Ascending aorta (tissue), 2 donors: ENCODE results near the gene TRRAP. TPM values are rescaled to one million over a fixed set of nuclear protein-coding genes. Genes with fewer than 3 reads are reported as not detected.

Source experiments
- DNase-seq, 2 donors: peaks; one replicate each; pipeline ENCODE4 v3.0.0-alpha.2; 2019; ENCODE audit warnings: low spot score in 2 of 2
- H3K27ac ChIP-seq, 2 donors: fragments of 200-600 bp; sonication (generic); one replicate each; pipeline ENCODE4 v1.5.1; 2016 to 2017; ENCODE audit warnings: mild to moderate bottlenecking in 1 of 2
- H3K27me3 ChIP-seq: fragments of 200-600 bp; sonication (generic); one replicate; pipeline ENCODE4 v1.5.1; 2017
- H3K36me3 ChIP-seq, 2 donors: fragments of 200-600 bp; sonication (generic); one replicate each; pipeline ENCODE4 v1.5.1; 2016
- H3K4me1 ChIP-seq, 2 donors: fragments of 200-600 bp; sonication (generic); one replicate each; pipeline ENCODE4 v1.5.1; 2016 to 2017; ENCODE audit warnings: mild to moderate bottlenecking in 1 of 2
- H3K4me3 ChIP-seq, 2 donors: fragments of 200-600 bp; sonication (generic); one replicate each; pipeline ENCODE4 v1.5.1; 2016 to 2017; ENCODE audit warnings: mild to moderate bottlenecking in 1 of 2
- H3K9me3 ChIP-seq, 2 donors: fragments of 200-600 bp; sonication (generic); one replicate each; pipeline ENCODE4 v1.5.1; 2016
- CTCF ChIP-seq, 3 experiments: fragments of 200-600 bp in 2 of 3; fragments of 450-650 bp in 1 of 3; sonication (generic) in 2 of 3; IDR thresholded peaks; one replicate each; pipeline ENCODE4 v1.5.1; 2016 to 2019; ENCODE audit warnings: antibody characterized with exemption in 3 of 3, mild to moderate bottlenecking in 1 of 3, moderate library complexity in 1 of 3
- intact Hi-C: fragments of 100-400 bp; cut with DNase I; formaldehyde crosslinking; loops from one replicate; pipeline ENCODE4 v1.15.1; 2023
- total RNA-seq: library from RNA; depleted of rRNA; stranded (reverse); fragments of >200 nt; gene quantifications from one replicate; pipeline ENCODE4 v1.1.0, GENCODE V29; 2016

The TRRAP gene
- total RNA-seq, 1 donor from 2014 or later, result 23.4 TPM

- no peak for TF ChIP-seq CTCF (IDR thresholded peaks at IDR 0.05)
- H3K27me3 ChIP-seq, result no peaks in the 10 kb centered on the region
- peaks cover 94 to 99% of the 10 kb centered on the region in 2 donors for H3K36me3 ChIP-seq
- H3K9me3 ChIP-seq, result no peaks in the 10 kb centered on the region
- intact Hi-C loops, result no loop called here
- no peaks in the 10 kb centered on the region for H3K4me1 ChIP-seq
- H3K27ac ChIP-seq, result no peak overlapping the region
- no peak for DNase-seq
- H3K4me3 ChIP-seq, result no peak overlapping the region
Measured at GRCh38 chr7:98974906-98975816, 96.8 kb downstream of the TRRAP start.

- TF ChIP-seq CTCF (IDR thresholded peaks at IDR 0.05), result no peak
- intact Hi-C loops, result no loop called here
- H3K36me3 ChIP-seq, result peaks cover 94 to 99% of the 10 kb centered on the region in 2 donors
Measured at GRCh38 chr7:98976396-98977185, 98.3 kb downstream of the TRRAP start.

GRCh38 chr7:98978672-98979071 lies 100.3 kb downstream of the TRRAP start:
- H3K4me1 ChIP-seq, result no peaks in the 10 kb centered on the region
- H3K27ac ChIP-seq, result no peak overlapping the region
- peaks cover 93 to 99% of the 10 kb centered on the region in 2 donors for H3K36me3 ChIP-seq
- no peaks in the 10 kb centered on the region for H3K27me3 ChIP-seq
- TF ChIP-seq CTCF (IDR thresholded peaks at IDR 0.05), result no peak
- no peaks in the 10 kb centered on the region for H3K9me3 ChIP-seq
- DNase-seq, result no peak
- intact Hi-C loops, result no loop called here
- H3K4me3 ChIP-seq, result no peak overlapping the region

More at GRCh38 chr7:98976396-98977185, 98.3 kb downstream of the TRRAP start:
- Histone ChIP-seq H3K27ac (no peak overlapping the region), H3K4me1 (no peaks in the 10 kb centered on the region), H3K4me3 (no peak overlapping the region), H3K27me3 (no peaks in the 10 kb centered on the region), H3K9me3 (no peaks in the 10 kb centered on the region)
- no peak for DNase-seq

GRCh38 chr7:98981701-98982100 lies 103.4 kb downstream of the TRRAP start:
- intact Hi-C loops, result no loop called here
- peaks cover 84 to 99% of the 10 kb centered on the region in 2 donors for H3K36me3 ChIP-seq

GRCh38 chr7:98982686-98983085 lies 104.4 kb downstream of the TRRAP start:
- no peaks in the 10 kb centered on the region for H3K9me3 ChIP-seq
- no peak overlapping the region for H3K27ac ChIP-seq
- TF ChIP-seq CTCF (IDR thresholded peaks at IDR 0.05), result no peak
- H3K4me1 ChIP-seq, result no peaks in the 10 kb centered on the region
- no peaks in the 10 kb centered on the region for H3K27me3 ChIP-seq
- no peak overlapping the region for H3K4me3 ChIP-seq
- peaks cover 77 to 97% of the 10 kb centered on the region in 2 donors for H3K36me3 ChIP-seq
- intact Hi-C loops, result no loop called here
- no peak for DNase-seq

More at GRCh38 chr7:98981701-98982100, 103.4 kb downstream of the TRRAP start:
- DNase-seq, result no peak
- Histone ChIP-seq H3K27ac (no peak overlapping the region), H3K27me3 (no peaks in the 10 kb centered on the region), H3K9me3 (no peaks in the 10 kb centered on the region), H3K4me3 (no peak overlapping the region), H3K4me1 (no peaks in the 10 kb centered on the region)
- TF ChIP-seq CTCF (IDR thresholded peaks at IDR 0.05), result no peak
